Esophagus muscularis mucosa (tissue), 4 donors: Measurements from ENCODE around the gene MAP3K19.

Source experiments
- EP300 ChIP-seq: sonication (generic); formaldehyde crosslinking; IDR thresholded peaks from one replicate; pipeline ENCODE4 v1.6.1; 2017; ENCODE audit warnings: antibody characterized with exemption
- POLR2A ChIP-seq: fragments of 450-650 bp; IDR thresholded peaks from one replicate; pipeline ENCODE4 v1.6.1; 2017; ENCODE audit warnings: antibody characterized with exemption, moderate library complexity, mild to moderate bottlenecking, low read depth
- TF ChIP-seq, protein P1 (sequence below), 3 experiments: fragments of 200-600 bp in 2 of 3; fragments of 450-650 bp in 1 of 3; sonication (generic) in 2 of 3; IDR thresholded peaks; one replicate each; pipeline ENCODE4 v1.5.1; 2017 to 2019; ENCODE audit warnings: antibody characterized with exemption in 3 of 3, mild to moderate bottlenecking in 2 of 3, moderate library complexity in 1 of 3

DNA sequence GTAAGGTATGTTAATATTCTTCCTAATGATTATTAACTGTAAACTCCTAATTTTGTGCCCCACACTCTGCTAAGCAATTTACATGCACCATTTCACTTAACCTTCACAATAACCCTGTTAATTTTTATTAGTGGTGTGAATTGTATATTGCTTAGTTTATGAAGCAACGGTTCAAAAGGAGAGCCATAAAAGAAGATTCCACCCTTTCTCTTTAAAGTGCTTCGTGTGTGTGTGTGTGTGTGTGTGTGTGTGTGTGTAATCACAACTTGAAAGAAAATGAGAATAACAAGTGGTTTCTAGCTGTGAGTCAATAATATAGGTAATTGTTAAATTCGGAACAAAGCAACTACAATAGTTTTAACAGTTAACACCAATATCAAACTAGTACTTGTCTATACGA, 68.0 kb downstream of the MAP3K19 start:
- TF ChIP-seq, protein P1, sequence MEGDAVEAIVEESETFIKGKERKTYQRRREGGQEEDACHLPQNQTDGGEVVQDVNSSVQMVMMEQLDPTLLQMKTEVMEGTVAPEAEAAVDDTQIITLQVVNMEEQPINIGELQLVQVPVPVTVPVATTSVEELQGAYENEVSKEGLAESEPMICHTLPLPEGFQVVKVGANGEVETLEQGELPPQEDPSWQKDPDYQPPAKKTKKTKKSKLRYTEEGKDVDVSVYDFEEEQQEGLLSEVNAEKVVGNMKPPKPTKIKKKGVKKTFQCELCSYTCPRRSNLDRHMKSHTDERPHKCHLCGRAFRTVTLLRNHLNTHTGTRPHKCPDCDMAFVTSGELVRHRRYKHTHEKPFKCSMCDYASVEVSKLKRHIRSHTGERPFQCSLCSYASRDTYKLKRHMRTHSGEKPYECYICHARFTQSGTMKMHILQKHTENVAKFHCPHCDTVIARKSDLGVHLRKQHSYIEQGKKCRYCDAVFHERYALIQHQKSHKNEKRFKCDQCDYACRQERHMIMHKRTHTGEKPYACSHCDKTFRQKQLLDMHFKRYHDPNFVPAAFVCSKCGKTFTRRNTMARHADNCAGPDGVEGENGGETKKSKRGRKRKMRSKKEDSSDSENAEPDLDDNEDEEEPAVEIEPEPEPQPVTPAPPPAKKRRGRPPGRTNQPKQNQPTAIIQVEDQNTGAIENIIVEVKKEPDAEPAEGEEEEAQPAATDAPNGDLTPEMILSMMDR (IDR thresholded peaks at IDR 0.05) = no peak
- no peak for TF ChIP-seq POLR2A
- TF ChIP-seq EP300 = no peak
